ENCODE results near the gene CCNA2. TPM values are rescaled to one million over a fixed set of nuclear protein-coding genes. Genes with fewer than 3 reads are reported as not detected.

Gene CCNA2
- total RNA-seq, 1 experiment from 2014 or later, result 89.2 TPM

GRCh38 chr4:121829511-121829910, 5.8 kb upstream of the CCNA2 start:
- WGBS (ENCODE audit: extremely low coverage, insufficient read length, low lambda C conversion rate), result no CpG with 5 or more reads among the region's 5 CpGs
- no peak overlapping the region for H2BK20ac ChIP-seq (ENCODE audit: low read depth, low read length, poor library complexity, severe bottlenecking)
- no peak overlapping the region for H3K56ac ChIP-seq (ENCODE audit: insufficient read length, low read depth, low read length)
- no peak overlapping the region for H2AFZ ChIP-seq (ENCODE audit: low read length)
- no peaks in the 10 kb centered on the region for H3K27me3 ChIP-seq (ENCODE audit: insufficient read depth, low read length)
- no peak overlapping the region for H2BK15ac ChIP-seq (ENCODE audit: low read depth, low read length)
- no peaks in the 10 kb centered on the region for H3K79me2 ChIP-seq (ENCODE audit: insufficient read depth, low read length)
- H3K79me1 ChIP-seq (ENCODE audit: insufficient read depth, low read depth, low read length, poor library complexity, severe bottlenecking), result no peaks in the 10 kb centered on the region
- Mint-ChIP-seq H3K36me3 (ENCODE audit: insufficient read depth in 1 of 3, low read depth in 3 of 3) (peaks cover 0 to 8% (median 0%) of the 10 kb centered on the region in 3 experiments; a peak in 2 of 7 replicates), H3K9me3 (no peaks in the 10 kb centered on the region), H3K27ac (no peak overlapping the region), H3K27me3 (ENCODE audit: low read depth) (no peaks in the 10 kb centered on the region), H3K4me3 (no peak overlapping the region), H3K4me1 (no peaks in the 10 kb centered on the region)
- H4K8ac ChIP-seq (replicated peaks; ENCODE audit: insufficient read length, low read depth, low read length), result no peak overlapping the region
- no peaks in the 10 kb centered on the region for H3K23me2 ChIP-seq (ENCODE audit: insufficient read length, low read depth, low read length, poor library complexity, severe bottlenecking)
- no peak overlapping the region for H3T11ph ChIP-seq (ENCODE audit: low read length)
- H4K20me1 ChIP-seq (ENCODE audit: control insufficient read depth, insufficient read depth, insufficient read length), result no peaks in the 10 kb centered on the region
- H2BK12ac ChIP-seq (ENCODE audit: insufficient read length, low read depth, low read length), result no peak overlapping the region
- no peak overlapping the region for H2BK5ac ChIP-seq (ENCODE audit: insufficient read length, low read length)
- H3K4me1 ChIP-seq (ENCODE audit: insufficient read depth, low read length), result no peaks in the 10 kb centered on the region
- H3K4ac ChIP-seq (ENCODE audit: low read depth, low read length), result no peak overlapping the region
- H2BK120ac ChIP-seq (ENCODE audit: low read depth, low read length, poor library complexity, severe bottlenecking), result no peak overlapping the region
- no peak overlapping the region for H3K9ac ChIP-seq (ENCODE audit: extremely low read depth, insufficient read length, low read length)
- no peak overlapping the region for H2AK5ac ChIP-seq (ENCODE audit: insufficient read length, low read length)
- no peak for DNase-seq
- no peaks in the 10 kb centered on the region for H3K9me3 ChIP-seq (ENCODE audit: control insufficient read depth, low read depth, low read length)
- no peak overlapping the region for H4K5ac ChIP-seq (ENCODE audit: insufficient read length, low read depth, low read length)
- TF ChIP-seq CTCF (conservative IDR thresholded peaks at IDR 0.05), result no peak
- H3K4me2 ChIP-seq (ENCODE audit: insufficient read depth, insufficient read length, low read length), result no peak overlapping the region
- no peak overlapping the region for H3K14ac ChIP-seq (ENCODE audit: insufficient read depth, low read length)
- no peak overlapping the region for H3K23ac ChIP-seq (ENCODE audit: insufficient read length, low read depth, low read length)
- H3K18ac ChIP-seq (ENCODE audit: insufficient read length, low read depth, low read length), result no peak overlapping the region
- H4K91ac ChIP-seq (ENCODE audit: insufficient read length, low read depth, low read length), result no peak overlapping the region
- no peak overlapping the region for H3K27ac ChIP-seq (ENCODE audit: insufficient read length, low read depth, low read length)

All from H9 (cell line).